HG02870 (cell line): ENCODE data around the gene SH3TC1.

Experiments
- ATAC-seq: cut with Tn5 transposase; IDR thresholded peaks from one replicate; pipeline ENCODE4 v1.9.1; 2021; ENCODE audit warnings: mild to moderate bottlenecking, moderate library complexity; ENCODE audit not compliant: unreplicated experiment

The SH3TC1 gene

DNA sequence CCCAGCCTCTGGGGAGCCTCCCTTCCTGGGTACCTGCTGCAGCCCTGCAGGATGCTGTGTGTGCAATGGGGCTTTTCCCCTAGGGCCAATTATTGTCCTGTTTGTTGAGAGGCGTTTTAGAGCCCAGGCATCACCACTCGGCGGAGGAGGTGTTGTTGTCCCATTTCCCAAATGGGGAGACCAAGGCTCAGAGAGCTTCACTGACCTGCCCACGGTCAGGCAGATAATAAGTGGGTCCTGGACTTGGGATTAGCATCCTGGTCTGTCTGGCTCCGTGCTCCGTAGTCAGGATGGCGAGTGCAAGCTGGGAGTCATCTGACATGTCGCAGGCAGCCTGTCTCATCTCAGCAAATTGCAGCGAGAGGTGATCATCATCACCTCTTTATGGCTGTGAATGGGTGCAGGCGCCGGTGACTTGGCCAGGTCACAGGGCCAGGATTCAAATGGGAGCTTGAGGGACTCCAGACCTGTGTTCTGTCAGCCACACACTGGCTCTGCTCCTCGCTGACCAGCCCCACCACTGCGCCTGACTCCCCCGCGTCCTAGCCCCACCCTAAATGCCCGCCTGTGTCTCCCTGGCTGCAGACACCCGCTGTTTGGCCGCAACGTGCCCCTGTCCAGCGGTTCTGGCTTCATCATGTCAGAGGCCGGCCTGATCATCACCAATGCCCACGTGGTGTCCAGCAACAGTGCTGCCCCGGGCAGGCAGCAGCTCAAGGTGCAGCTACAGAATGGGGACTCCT lies 87.1 kb downstream of the SH3TC1 start:
- no peak for ATAC-seq

DNA sequence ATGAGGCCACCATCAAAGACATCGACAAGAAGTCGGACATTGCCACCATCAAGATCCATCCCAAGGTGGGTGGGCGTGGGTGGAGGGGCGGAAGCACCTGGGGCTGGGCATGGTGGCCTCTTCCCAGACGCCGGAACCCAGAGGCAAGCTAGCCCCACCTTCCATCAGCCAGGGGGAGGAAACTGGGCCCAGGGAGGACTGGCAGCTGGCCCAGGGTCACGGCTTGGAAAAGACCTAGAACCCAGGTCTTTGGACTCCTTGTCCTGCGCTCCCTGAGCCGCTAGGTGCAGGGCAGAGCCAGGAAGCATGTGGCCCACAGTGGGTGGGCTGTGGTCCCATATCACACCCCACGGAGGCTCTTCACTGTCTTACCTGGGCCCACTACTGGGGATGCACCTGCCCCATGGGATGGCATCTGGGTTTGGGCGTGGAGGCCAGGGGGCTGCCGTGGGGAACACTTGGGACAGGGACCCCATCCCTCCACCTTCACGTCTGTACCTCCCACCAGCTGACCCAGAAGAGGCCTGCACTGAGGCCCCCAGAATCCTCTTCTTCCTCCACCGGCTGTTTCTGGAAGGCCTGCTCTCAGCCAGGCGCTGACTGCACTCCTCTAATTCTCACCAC lies 87.7 kb downstream of the SH3TC1 start:
- no peak for ATAC-seq

DNA sequence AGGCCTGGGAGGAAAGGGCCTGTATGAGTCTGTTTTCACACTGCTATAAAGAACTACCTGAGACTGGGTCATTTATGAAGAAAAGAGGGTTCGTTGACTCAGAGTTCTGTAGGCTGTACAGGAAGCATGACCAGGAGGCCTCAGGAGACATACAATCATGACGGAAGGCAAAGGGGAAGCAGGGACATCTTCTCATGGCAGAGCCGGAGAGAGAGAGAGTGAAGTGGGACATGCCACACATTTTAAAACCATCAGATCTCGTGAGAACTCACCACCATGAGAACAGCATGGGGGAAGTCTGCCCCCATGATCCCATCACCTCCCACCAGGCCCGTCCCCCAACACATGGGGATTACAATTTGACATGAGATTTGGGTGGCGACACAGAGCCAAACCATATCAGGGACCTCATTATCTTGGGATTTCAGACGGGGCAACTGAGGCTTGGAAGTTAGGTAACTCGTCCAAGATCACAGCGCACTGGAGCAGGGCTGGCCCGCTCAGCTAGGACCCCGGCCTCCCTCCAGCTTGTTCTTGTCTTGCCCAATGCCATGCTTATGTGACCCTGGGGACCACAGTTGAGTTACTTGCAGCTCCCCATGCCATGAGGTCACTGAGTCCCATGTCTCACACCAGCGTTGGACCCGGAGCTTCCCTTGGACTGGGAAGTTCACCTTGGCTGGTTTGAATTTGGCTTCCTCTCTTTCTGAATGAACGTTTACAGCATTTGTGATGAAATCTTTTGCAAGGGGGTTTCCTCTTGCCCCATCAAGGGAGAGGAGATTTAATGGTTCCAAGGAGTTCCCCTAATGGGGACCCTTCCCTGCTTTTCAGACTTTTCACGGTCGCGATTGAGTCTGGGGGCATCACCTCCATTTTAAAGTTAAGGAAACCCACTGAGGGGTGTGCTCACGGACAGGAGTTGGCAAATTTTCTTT lies 88.5 kb downstream of the SH3TC1 start:
- no peak for ATAC-seq

DNA sequence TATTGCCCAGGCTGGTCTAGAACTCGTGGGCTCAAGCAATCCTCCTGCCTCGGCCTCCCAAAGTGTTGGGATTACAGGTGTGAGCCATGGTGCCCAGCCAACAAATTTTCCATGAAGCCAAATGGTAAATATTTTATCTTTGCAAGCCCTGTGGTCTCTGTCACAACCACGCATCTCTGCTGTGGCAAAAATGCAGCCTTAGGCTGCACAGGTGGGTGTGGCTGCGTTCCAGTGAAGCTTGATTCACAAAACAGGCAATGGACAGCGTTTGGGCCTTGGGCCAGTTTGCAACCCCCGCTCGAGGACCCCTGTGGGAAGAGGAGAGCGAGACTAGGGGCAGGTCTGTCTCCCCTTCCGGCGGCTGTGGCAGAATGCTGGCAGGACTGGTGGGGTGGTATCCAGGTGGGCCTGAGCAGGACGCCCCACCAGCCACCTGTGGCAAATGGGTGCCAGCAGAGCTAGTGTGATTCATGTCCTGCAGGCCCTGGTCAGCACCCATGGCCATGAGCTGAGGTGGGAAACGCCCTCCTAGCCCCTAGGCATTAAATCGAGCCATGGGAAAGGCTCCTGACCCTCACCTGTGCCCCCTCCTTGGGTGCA lies 90.2 kb downstream of the SH3TC1 start:
- no peak for ATAC-seq

DNA sequence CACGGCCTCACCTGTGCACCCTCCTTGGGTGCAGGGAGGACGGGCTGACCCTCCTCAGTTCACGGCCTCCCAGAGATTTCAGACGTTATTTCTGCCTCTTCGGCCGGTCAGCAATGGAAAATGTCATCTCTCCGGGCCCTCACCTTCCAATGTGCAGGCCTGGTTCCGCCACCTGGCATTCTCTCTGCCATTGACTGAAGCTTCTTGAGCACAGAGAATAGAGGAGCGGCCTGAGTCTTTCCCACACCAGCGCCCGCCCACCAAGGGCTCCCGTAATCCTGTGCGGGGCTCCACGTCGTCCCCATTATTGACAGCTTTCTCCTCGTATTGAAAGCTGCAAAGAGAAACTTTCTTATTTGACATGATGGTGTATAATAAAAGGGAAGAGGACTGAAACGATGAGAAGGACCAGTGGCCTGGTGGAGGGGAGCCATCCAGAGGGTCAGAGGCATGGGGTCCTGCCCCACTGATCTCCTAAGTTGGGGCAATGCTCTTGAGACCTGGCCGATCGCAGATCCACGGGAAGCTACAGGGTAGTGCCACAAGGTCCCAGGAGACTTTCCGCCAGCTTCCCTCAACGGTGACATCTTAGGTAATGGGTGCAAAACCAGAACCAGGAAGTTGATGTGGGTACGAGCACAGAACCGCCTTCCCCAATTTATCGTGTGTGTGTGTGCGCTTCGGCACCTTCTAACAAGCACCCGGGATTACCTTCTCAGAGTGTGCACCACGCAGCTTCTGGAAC lies 91.0 kb downstream of the SH3TC1 start:
- no peak for ATAC-seq

DNA sequence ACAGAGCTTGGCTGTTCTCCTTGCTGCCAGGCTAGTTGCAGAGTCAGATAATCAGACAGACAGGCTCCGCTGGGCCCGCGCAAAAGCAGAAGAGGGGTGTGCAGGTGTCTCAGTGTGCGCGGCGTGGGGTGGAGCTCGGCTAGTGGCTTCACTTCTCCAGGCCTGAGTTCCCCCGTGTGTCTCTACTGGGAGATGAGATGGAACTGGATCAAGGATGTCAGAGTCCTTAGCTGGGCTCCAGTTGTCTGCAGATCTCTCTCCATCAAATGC lies 91.5 kb downstream of the SH3TC1 start:
- ATAC-seq, result no peak
